A549 (cell line): ENCODE measurements around the gene NEUROG2. TPM values are rescaled to one million over a fixed set of nuclear protein-coding genes. Genes with fewer than 3 reads are reported as not detected.
A peak's percentile ranks its signal among the peaks of the same experiment; 100 is the strongest.

Source experiments
- ATAC-seq, 2 experiments: fragments of 200-7000 bp in 1 of 2; fragments of >200 bp in 1 of 2; cut with Nextera tagmentation in 1 of 2; cut with Tn5 transposase in 1 of 2; 3 replicates each; pipeline versions ENCODE4 v1.8.0 to v1.9.1; 2018 to 2020; ENCODE audit warnings: mild to moderate bottlenecking in 1 of 2, moderate library complexity in 1 of 2
- CTCF ChIA-PET: fragments of 300-600 bp; sonication (Branson Sonifier 250); formaldehyde crosslinking; extraction: SDS; loops from one replicate; lab custom pipeline; 2021; ENCODE audit warnings: antibody characterized with exemption, inconsistent platforms; lab: Yijun Ruan, JAX
- POLR2A ChIA-PET: fragments of 350-600 bp; formaldehyde crosslinking; extraction: SDS; loops from one replicate; lab custom pipeline; 2021; ENCODE audit warnings: antibody characterized with exemption, inconsistent platforms; lab: Yijun Ruan, JAX
- DNase-seq, 2 experiments: peaks; one replicate each; pipeline versions ENCODE4 v3.0.0 to v3.0.0-alpha.2; 2011 to 2016; ENCODE audit warnings: low read depth in 1 of 2, low spot score in 1 of 2
- FAIRE-seq: peaks from 2 replicates; lab custom pipeline; 2011; peaks lifted over from hg19 to GRCh38; lab: Jason Lieb, UNC
- H3K27ac ChIP-seq, 2 experiments: fragments of >200 bp; sonication (Bioruptor Twin); formaldehyde crosslinking; 3 replicates each; pipeline ENCODE4 v1.5.1; 2016 to 2017
- H3K4me1 ChIP-seq: fragments of >200 bp; sonication (Bioruptor Twin); formaldehyde crosslinking; 3 replicates; pipeline ENCODE4 v1.6.1; 2016
- H3K4me2 ChIP-seq: fragments of >200 bp; sonication (Bioruptor Twin); formaldehyde crosslinking; 3 replicates; pipeline ENCODE4 v1.6.1; 2016
- H3K4me3 ChIP-seq: fragments of >200 bp; sonication (Bioruptor Twin); formaldehyde crosslinking; 3 replicates; pipeline ENCODE4 v1.5.1; 2016
- H3K9me3 ChIP-seq: fragments of >200 bp; sonication (Bioruptor Twin); formaldehyde crosslinking; 3 replicates; pipeline ENCODE4 v1.6.1; 2016
- CBX8 ChIP-seq: fragments of 200-600 bp; sonication (generic); IDR thresholded peaks from 2 replicates; pipeline ENCODE4 v1.6.1; 2016
- CTCF ChIP-seq: fragments of >200 bp; sonication (Bioruptor Twin); formaldehyde crosslinking; IDR thresholded peaks from 3 replicates; pipeline ENCODE4 v1.5.1; 2016
- EHF ChIP-seq: fragments of 250-450 bp; sonication (Bioruptor Pico); IDR thresholded peaks from 2 replicates; pipeline ENCODE4 v1.5.0; 2020; ENCODE audit warnings: mild to moderate bottlenecking
- EHMT2 ChIP-seq: fragments of 200-600 bp; sonication (generic); IDR thresholded peaks from 2 replicates; pipeline ENCODE4 v1.6.1; 2016; ENCODE audit warnings: antibody characterized with exemption, low read depth, mild to moderate bottlenecking, moderate library complexity
- ELK1 ChIP-seq: fragments of 150-350 bp; IDR thresholded peaks from 2 replicates; pipeline ENCODE4 v1.6.1; 2014; ENCODE audit warnings: low read depth, mild to moderate bottlenecking, low read length
- ESRRA ChIP-seq: fragments of 150-350 bp; IDR thresholded peaks from 2 replicates; pipeline ENCODE4 v1.6.1; 2014; ENCODE audit warnings: mild to moderate bottlenecking, low read length, borderline replicate concordance
- GATA3 ChIP-seq: IDR thresholded peaks from 2 replicates; pipeline ENCODE4 v1.6.1; 2012; ENCODE audit warnings: borderline replicate concordance
- HOXA7 ChIP-seq: fragments of 250-450 bp; sonication (Bioruptor Pico); IDR thresholded peaks from 2 replicates; pipeline ENCODE4 v1.5.0; 2020; ENCODE audit warnings: mild to moderate bottlenecking, moderate library complexity
- HOXB5 ChIP-seq: fragments of 250-450 bp; sonication (Bioruptor Pico); IDR thresholded peaks from 2 replicates; pipeline ENCODE4 v1.5.0; 2020; ENCODE audit warnings: mild to moderate bottlenecking, moderate library complexity
- JUN ChIP-seq, 2 experiments: fragments of >200 bp; sonication (Bioruptor Twin); formaldehyde crosslinking; IDR thresholded peaks; 2 replicates in 1 of 2; 3 replicates in 1 of 2; pipeline ENCODE4 v1.6.1; 2016 to 2017
- MAX ChIP-seq: IDR thresholded peaks from 2 replicates; pipeline ENCODE4 v1.6.1; 2012
- MAZ ChIP-seq: fragments of 150-350 bp; IDR thresholded peaks from 2 replicates; pipeline ENCODE4 v1.6.1; 2014; ENCODE audit warnings: antibody characterized with exemption, low read depth, low read length, borderline replicate concordance
- NPAS2 ChIP-seq: fragments of 250-450 bp; sonication (Bioruptor Pico); IDR thresholded peaks from 2 replicates; pipeline ENCODE4 v1.8.0; 2022; ENCODE audit warnings: mild to moderate bottlenecking, moderate library complexity, borderline replicate concordance
- PHF8 ChIP-seq: fragments of 200-600 bp; sonication (generic); IDR thresholded peaks from 2 replicates; pipeline ENCODE4 v1.6.1; 2016; ENCODE audit warnings: low read depth, mild to moderate bottlenecking, antibody characterized with exemption, moderate library complexity, borderline replicate concordance
- REST ChIP-seq: fragments of 200-600 bp; sonication (generic); IDR thresholded peaks from 2 replicates; pipeline ENCODE4 v1.6.1; 2016; ENCODE audit warnings: antibody characterized with exemption, mild to moderate bottlenecking, moderate library complexity
- RNF2 ChIP-seq: fragments of 200-600 bp; sonication (generic); IDR thresholded peaks from 2 replicates; pipeline ENCODE4 v1.6.1; 2016; ENCODE audit warnings: low read depth, mild to moderate bottlenecking, antibody characterized with exemption, moderate library complexity, borderline replicate concordance
- WGBS: methylation state at CpG from one replicate; pipeline ENCODE4 v1.1.6; 2017; ENCODE audit errors: missing lambda C conversion rate; 5-methylcytosine and 5-hydroxymethylcytosine counted together
- polyA plus RNA-seq, 4 experiments: library from polyadenylated mRNA; depleted of rRNA in 3 of 4; stranded (reverse); fragments of >200 nt; fragmentation: RNase III in 1 of 4; extraction: RNeasy Plus Mini Kit Qiagen cat#74134 plus additional on column Dnase treatment in 1 of 4; gene quantifications; 2 replicates in 3 of 4; 3 replicates in 1 of 4; pipeline ENCODE4 v1.2.3, GENCODE V29; 2011 to 2017

NEUROG2 gene
- polyA plus RNA-seq, 2 of the 4 experiments (the other 2 are of a cell fraction) = not detected

GRCh38 chr4:112517067-112517634, 1.2 kb upstream of the NEUROG2 start:
- no peak for FAIRE-seq

More at GRCh38 chr4:112517067-112517634, 1.2 kb upstream of the NEUROG2 start:
- 11% methylated on average over 13 of the region's 20 CpGs for WGBS
- H3K4me3 ChIP-seq = peak overlapping the region; percentile 59; the same call in 2 of the 3 replicates
- no peak for TF ChIP-seq CTCF
- TF ChIP-seq ELK1 = no peak
- TF ChIP-seq EHMT2 = no peak
- no peak for TF ChIP-seq MAX
- no peak for TF ChIP-seq EHF (CRISPR knock-in tag)
- no peak for TF ChIP-seq JUN (IDR thresholded peaks at IDR 0.05)
- TF ChIP-seq PHF8 = no peak
- TF ChIP-seq GATA3 = no peak
- TF ChIP-seq HOXB5 (CRISPR knock-in tag) = no peak
- TF ChIP-seq ESRRA = no peak
- TF ChIP-seq MAZ = no peak
- no peak for TF ChIP-seq NPAS2 (CRISPR knock-in tag)
- TF ChIP-seq CBX8 = 0 out of 2 replicates have a peak, but pooled peaks have one; percentile 35
- TF ChIP-seq HOXA7 (CRISPR knock-in tag) = no peak
- no peak for TF ChIP-seq REST
- peak; percentile 4; the same call in 1 of the 2 replicates for TF ChIP-seq RNF2
- TF ChIP-seq, all 56 proteins: peak for 2
- POLR2A ChIA-PET = no interaction called here
- ATAC-seq (no peak), DNase-seq (no peak)
- CTCF ChIA-PET = interaction anchor here (1.0 kb wide), 1 partner anchor 190 kb away, joined by 3 read pairs; no protein-coding TSS in a partner anchor
- peaks cover 12% of the 10 kb centered on the region for H3K9me3 ChIP-seq
- H3K27ac ChIP-seq = no peak overlapping the region
- H3K4me1 ChIP-seq = peaks cover 22% of the 10 kb centered on the region; the same call in 2 of the 3 replicates
- peak overlapping the region; percentile 100 for H3K4me2 ChIP-seq
